AG20443 (cell line): ENCODE results near the gene GABBR2.

Experiments
- DNase-seq: peaks from one replicate; pipeline ENCODE4 v3.0.0; 2012; ENCODE audit warnings: low spot score, mixed read lengths

Gene GABBR2

GRCh38 chr9:98370300-98370975 lies 338.3 kb downstream of the GABBR2 start:
- DNase-seq, result no peak

GRCh38 chr9:98369896-98370295 lies 338.8 kb downstream of the GABBR2 start:
- no peak for DNase-seq

- DNase-seq, result no peak
These were observed 339.3 kb downstream of the GABBR2 start for GRCh38 chr9:98369471-98369870.

- no peak for DNase-seq
These were observed 339.7 kb downstream of the GABBR2 start for GRCh38 chr9:98369066-98369425.

- no peak for DNase-seq
These were observed 340.2 kb downstream of the GABBR2 start for GRCh38 chr9:98368366-98369065.

- DNase-seq, result no peak
These were observed 340.8 kb downstream of the GABBR2 start for GRCh38 chr9:98367923-98368322.

GRCh38 chr9:98367371-98367900 lies 341.3 kb downstream of the GABBR2 start:
- DNase-seq, result no peak

- DNase-seq, result no peak
These were observed 343.0 kb downstream of the GABBR2 start for GRCh38 chr9:98365781-98366180.

GRCh38 chr9:98365227-98365669 lies 343.5 kb downstream of the GABBR2 start:
- peak; percentile 10 for DNase-seq

GRCh38 chr9:98364086-98364485 lies 344.6 kb downstream of the GABBR2 start:
- no peak for DNase-seq

GRCh38 chr9:98363644-98364043 lies 345.1 kb downstream of the GABBR2 start:
- no peak for DNase-seq

- no peak for DNase-seq
These were observed 346.0 kb downstream of the GABBR2 start for GRCh38 chr9:98362624-98363252.

- no peak for DNase-seq
These were observed 347.1 kb downstream of the GABBR2 start for GRCh38 chr9:98361645-98362044.

- DNase-seq, result no peak
These were observed 348.5 kb downstream of the GABBR2 start for GRCh38 chr9:98360176-98360708.

GRCh38 chr9:98359569-98359968 lies 349.2 kb downstream of the GABBR2 start:
- DNase-seq, result no peak

GRCh38 chr9:98357921-98358535 lies 350.7 kb downstream of the GABBR2 start:
- peak; percentile 67 for DNase-seq

GRCh38 chr9:98356953-98357690 lies 351.6 kb downstream of the GABBR2 start:
- DNase-seq, result no peak

- DNase-seq, result no peak
These were observed 352.4 kb downstream of the GABBR2 start for GRCh38 chr9:98356326-98356725.

GRCh38 chr9:98351370-98351769 lies 357.4 kb downstream of the GABBR2 start:
- no peak for DNase-seq

GRCh38 chr9:98347642-98348041 lies 361.1 kb downstream of the GABBR2 start:
- no peak for DNase-seq

- no peak for DNase-seq
These were observed 363.7 kb downstream of the GABBR2 start for GRCh38 chr9:98345011-98345410.

GRCh38 chr9:98344581-98344980 lies 364.2 kb downstream of the GABBR2 start:
- no peak for DNase-seq
